Epithelial cell of alveolus of lung (primary cell): ENCODE measurements around the gene CD5L. TPM values are rescaled to one million over a fixed set of nuclear protein-coding genes. Genes with fewer than 3 reads are reported as not detected.

Experiments used
- total RNA-seq: library from RNA; depleted of rRNA; stranded (reverse); fragments of >200 nt; gene quantifications from 2 replicates; pipeline ENCODE4 v1.2.1, GENCODE V29; 2015

Gene CD5L
- total RNA-seq, result not detected in 2 replicates

GRCh38 chr1:157841708-157842107 is at the start of gene CD5L:
Gene CD5L (minus strand): TSS chr1:157841808. CDS start chr1:157841701, 107 bp downstream.

GRCh38 chr1:157819896-157820295 is 21.7 kb downstream of the CD5L start, which contains the start of gene FCRL1:
Gene FCRL1 (minus strand): TSS chr1:157820120. CDS start chr1:157820037, 83 bp downstream.

Other genes with a start within 250 kb of the CD5L start
- not detected in 2 replicates for gene FCRL4, start 243.7 kb downstream of the CD5L start, total RNA-seq
- gene FCRL3, start 141.0 kb downstream of the CD5L start, total RNA-seq, result not detected in 2 replicates
- gene FCRL2, start 64.7 kb downstream of the CD5L start, total RNA-seq, result not detected in 2 replicates
- gene FCRL1, start 21.7 kb downstream of the CD5L start, total RNA-seq, result not detected in 2 replicates
- gene KIRREL1, start 151.8 kb upstream of the CD5L start, total RNA-seq, result 81.5 and 110 TPM in 2 replicates